Mucosa of descending colon (tissue), 3 donors: ENCODE data around the gene GALNT12. TPM values are rescaled to one million over a fixed set of nuclear protein-coding genes. Genes with fewer than 3 reads are reported as not detected.

Experiments used
- ATAC-seq: fragments of 200-7000 bp; cut with Tn5 transposase; one replicate; pipeline ENCODE4 v1.9.1; 2020; ENCODE audit warnings: mild to moderate bottlenecking, moderate library complexity
- DNase-seq, 3 donors: peaks; one replicate each; pipeline ENCODE4 v3.0.0-alpha.2; 2020
- H3K36me3 ChIP-seq: fragments of 200-600 bp; one replicate; pipeline ENCODE4 v1.8.0; 2021; ENCODE audit warnings: low read depth, mild to moderate bottlenecking
- H3K4me1 ChIP-seq: fragments of 200-600 bp; one replicate; pipeline ENCODE4 v1.8.0; 2021; ENCODE audit warnings: low read depth, mild to moderate bottlenecking
- H3K4me3 ChIP-seq: fragments of 200-600 bp; one replicate; pipeline ENCODE4 v1.8.0; 2021; ENCODE audit warnings: mild to moderate bottlenecking
- H3K9me3 ChIP-seq: fragments of 200-600 bp; one replicate; pipeline ENCODE4 v1.8.0; 2021; ENCODE audit warnings: mild to moderate bottlenecking
- CTCF ChIP-seq: fragments of 200-600 bp; IDR thresholded peaks from one replicate; pipeline ENCODE4 v1.8.0; 2022; ENCODE audit warnings: antibody characterized with exemption, mild to moderate bottlenecking
- intact Hi-C, 2 donors: fragments of 100-400 bp; cut with DNase I in 1 of 2; cut with micrococcal nuclease in 1 of 2; formaldehyde crosslinking; loops; one replicate each; pipeline versions ENCODE4 v1.11.0 to v1.11.1; 2022; cut with DNase I, micrococcal nuclease
- total RNA-seq, 3 donors: library from RNA; stranded (reverse); fragmentation: NEBNext Ultra II Directional in 2 of 3; extraction: Animal tissue kit (Norgen Biotek cat#: 25700) in 2 of 3; gene quantifications; one replicate each; pipeline versions ENCODE4 v1.2.1 to v1.2.4, GENCODE V29; 2021 to 2023
- donor health status: DM: no; HTN: no; CAD: no; lungs with moderate emphysema.
- donor health status: DM: no; HTN: no; CAD: no.
- donor health status: DM: no; HTN: yes; CAD: no.

The GALNT12 gene
- total RNA-seq, 3 donors from 2014 or later: 54.6 to 139 (median 121) TPM

- no peak for DNase-seq
- intact Hi-C loops: loop anchor here in 1 of 2 donors (10.0 kb wide), 1 partner anchor 292 kb away; no protein-coding TSS in a partner anchor
- no peak overlapping the region for H3K4me3 ChIP-seq
- ATAC-seq: no peak
- peaks cover 5% of the 10 kb centered on the region for H3K36me3 ChIP-seq
- TF ChIP-seq CTCF: no peak
- no peaks in the 10 kb centered on the region for H3K9me3 ChIP-seq
- no peaks in the 10 kb centered on the region for H3K4me1 ChIP-seq
Measured at GRCh38 chr9:98852460-98852734, 44.9 kb downstream of the GALNT12 start.

- Histone ChIP-seq H3K4me1 (no peaks in the 10 kb centered on the region), H3K4me3 (no peak overlapping the region), H3K36me3 (peaks cover 5% of the 10 kb centered on the region), H3K9me3 (no peaks in the 10 kb centered on the region)
- no peak for DNase-seq
- intact Hi-C loops: loop anchor here in 1 of 2 donors (10.0 kb wide), 1 partner anchor 292 kb away; no protein-coding TSS in a partner anchor
- TF ChIP-seq CTCF: no peak
- no peak for ATAC-seq
Measured at GRCh38 chr9:98852961-98853360, 45.5 kb downstream of the GALNT12 start.

DNA sequence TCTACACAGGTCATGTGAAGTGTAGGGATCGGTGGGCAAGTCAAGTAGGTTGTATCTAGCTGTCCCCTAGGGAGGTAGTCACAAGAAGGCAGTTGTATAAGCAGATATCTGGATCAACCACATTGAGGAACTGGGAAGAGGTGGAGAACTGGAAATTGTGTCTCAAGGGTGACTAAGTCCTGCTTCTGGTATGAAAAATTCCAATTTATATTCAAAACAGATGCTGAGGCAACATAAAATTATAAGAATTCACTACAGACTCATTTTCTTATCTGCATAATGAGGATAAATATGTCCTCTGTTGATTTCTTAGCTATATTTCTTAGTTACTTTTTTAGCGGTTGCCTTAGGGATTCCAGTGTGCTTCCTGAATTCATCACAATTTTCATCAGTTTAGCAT is 46.8 kb downstream of the GALNT12 start:
- no peak for TF ChIP-seq CTCF
- intact Hi-C loops: loop anchor here in 1 of 2 donors (10.0 kb wide), 1 partner anchor 291 kb away; no protein-coding TSS in a partner anchor
- no peaks in the 10 kb centered on the region for H3K9me3 ChIP-seq
- ATAC-seq (no peak), DNase-seq (no peak)
- peaks cover 5% of the 10 kb centered on the region for H3K36me3 ChIP-seq
- no peak overlapping the region for H3K4me3 ChIP-seq
- H3K4me1 ChIP-seq: no peaks in the 10 kb centered on the region

DNA sequence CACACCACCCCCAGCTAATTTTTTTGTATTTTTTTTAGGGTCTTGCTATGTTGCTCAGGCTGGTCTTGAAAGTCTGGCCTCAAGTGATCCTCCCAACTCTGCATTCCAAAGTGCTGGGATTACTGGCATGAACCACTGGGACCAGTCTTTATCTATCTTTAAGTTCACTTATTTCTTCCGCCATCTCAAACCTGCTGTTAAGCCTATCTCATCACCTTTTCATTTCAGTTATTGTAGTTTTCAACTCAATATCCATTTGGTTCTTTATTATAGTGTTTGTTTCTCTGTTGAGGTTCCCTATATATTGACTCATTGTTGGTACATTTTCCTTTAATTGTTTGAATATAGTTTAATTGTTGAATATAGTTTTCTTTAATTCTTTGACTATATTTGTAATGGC is 48.1 kb downstream of the GALNT12 start:
- TF ChIP-seq CTCF: no peak
- DNase-seq: no peak
- H3K4me1 ChIP-seq: no peaks in the 10 kb centered on the region
- ATAC-seq: no peak
- intact Hi-C loops: loop anchor here in 1 of 2 donors (10.0 kb wide), 1 partner anchor 289 kb away; no protein-coding TSS in a partner anchor
- no peaks in the 10 kb centered on the region for H3K9me3 ChIP-seq
- no peak overlapping the region for H3K4me3 ChIP-seq
- H3K36me3 ChIP-seq: no peaks in the 10 kb centered on the region

DNA sequence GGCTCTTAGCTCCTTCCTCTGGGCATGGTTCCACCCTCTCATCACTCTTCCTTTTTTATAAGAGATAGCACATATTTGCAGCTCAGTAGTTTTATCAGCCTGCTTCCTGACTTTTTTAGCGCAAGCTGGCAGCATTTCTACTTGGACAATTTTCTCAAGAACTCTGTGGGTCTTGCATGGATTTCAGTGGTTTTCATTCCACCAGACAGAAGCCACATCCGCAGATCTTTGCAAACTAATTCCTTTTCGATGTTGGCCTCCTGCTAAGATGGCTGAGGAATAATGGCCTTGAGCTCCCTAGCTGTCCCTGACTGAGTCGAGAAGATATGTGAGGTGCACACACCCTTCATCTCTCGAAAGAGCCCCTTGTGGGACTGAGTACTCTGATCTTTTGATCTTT is 49.5 kb downstream of the GALNT12 start:
- Histone ChIP-seq H3K36me3 (no peaks in the 10 kb centered on the region), H3K4me1 (no peaks in the 10 kb centered on the region), H3K4me3 (no peak overlapping the region), H3K9me3 (no peaks in the 10 kb centered on the region)
- DNase-seq: no peak
- TF ChIP-seq CTCF: no peak
- ATAC-seq: no peak
- intact Hi-C loops: loop anchor here in 1 of 2 donors (10.0 kb wide), 1 partner anchor 288 kb away; no protein-coding TSS in a partner anchor

DNA sequence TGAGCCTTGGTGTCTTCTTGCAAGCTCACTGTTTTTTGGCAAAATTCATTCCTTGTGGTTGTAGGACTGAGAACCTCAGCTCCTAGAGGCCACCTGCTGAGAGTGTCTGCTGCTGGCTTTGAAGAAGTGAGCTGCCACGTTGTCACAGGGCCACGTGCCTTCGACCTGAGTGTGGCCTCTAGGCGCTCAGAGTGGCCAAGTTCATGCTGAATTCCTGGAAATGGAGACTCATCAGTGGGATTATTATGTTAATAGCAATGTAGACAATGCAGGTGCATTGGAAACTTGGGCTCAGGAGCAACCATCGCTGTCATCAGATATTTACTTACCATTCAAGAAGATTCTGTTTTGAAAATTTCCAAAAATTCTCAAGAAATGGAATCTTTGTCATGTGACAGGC is 52.5 kb downstream of the GALNT12 start:
- ATAC-seq: no peak
- TF ChIP-seq CTCF: no peak
- no peak for DNase-seq

More for the DNA sequence above, 52.5 kb downstream of the GALNT12 start:
- Histone ChIP-seq H3K36me3 (no peaks in the 10 kb centered on the region), H3K9me3 (no peaks in the 10 kb centered on the region), H3K4me1 (no peaks in the 10 kb centered on the region), H3K4me3 (no peak overlapping the region)
- intact Hi-C loops: loop anchor here (5.0 to 10.0 kb wide), 3 partner anchors 135 to 285 kb away; no protein-coding TSS in a partner anchor
